Tibial artery (tissue), 4 donors: ENCODE measurements around the gene SPOCD1.
A peak's percentile ranks its signal among the peaks of the same experiment; 100 is the strongest.
"Not testable (repeated sequence)": the region's sequence is repeated elsewhere in the genome, so short reads cannot be mapped to it uniquely, and the experiment has no call there.

Experiments used
- DNase-seq, 2 donors: peaks; one replicate each; pipeline ENCODE4 v3.0.0-alpha.2; 2019
- H3K27ac ChIP-seq, 2 donors: fragments of 200-600 bp; sonication (generic) in 1 of 2; 1 replicate in 1 of 2; 2 replicates in 1 of 2; pipeline ENCODE4 v1.5.1; 2018 to 2019; ENCODE audit warnings: mild to moderate bottlenecking in 1 of 2
- H3K27me3 ChIP-seq, 2 donors: fragments of 200-600 bp; sonication (generic) in 1 of 2; one replicate each; pipeline versions ENCODE4 v1.5.1 to v1.6.0; 2016 to 2019
- H3K36me3 ChIP-seq, 3 donors: fragments of 200-600 bp; sonication (generic) in 2 of 3; one replicate each; pipeline ENCODE4 v1.5.1; 2016 to 2019; ENCODE audit warnings: mild to moderate bottlenecking in 2 of 3
- H3K4me1 ChIP-seq, 4 donors: fragments of 200-600 bp; sonication (generic) in 2 of 4; 1 replicate in 3 of 4; 2 replicates in 1 of 4; pipeline ENCODE4 v1.5.1; 2016 to 2019
- H3K4me3 ChIP-seq, 2 donors: fragments of 200-600 bp; sonication (generic) in 1 of 2; 1 replicate in 1 of 2; 2 replicates in 1 of 2; pipeline ENCODE4 v1.5.1; 2018 to 2019; ENCODE audit warnings: mild to moderate bottlenecking in 2 of 2
- H3K9me3 ChIP-seq, 3 donors: fragments of 200-600 bp; sonication (generic) in 1 of 3; one replicate each; pipeline ENCODE4 v1.5.1; 2016 to 2019
- CTCF ChIP-seq, 2 experiments: fragments of 200-600 bp in 1 of 2; fragments of 450-650 bp in 1 of 2; IDR thresholded peaks; one replicate each; pipeline ENCODE4 v1.5.1; 2017 to 2019; ENCODE audit warnings: antibody characterized with exemption in 2 of 2, mild to moderate bottlenecking in 1 of 2, moderate library complexity in 1 of 2
- intact Hi-C: fragments of 100-400 bp; cut with DNase I; formaldehyde crosslinking; loops from one replicate; pipeline ENCODE4 v1.15.0; 2023; ENCODE audit warnings: low total_unique reads

The SPOCD1 gene

GRCh38 chr1:31818206-31818605 is 2.4 kb upstream of the SPOCD1 start:
- no peaks in the 10 kb centered on the region for H3K4me1 ChIP-seq
- intact Hi-C loops = no loop called here
- no peak for TF ChIP-seq CTCF (IDR thresholded peaks at IDR 0.05)

GRCh38 chr1:31816947-31817346 is 1.1 kb upstream of the SPOCD1 start:
- H3K4me1 ChIP-seq, H3K4me3 ChIP-seq, H3K9me3 ChIP-seq, intact Hi-C loops, H3K27me3 ChIP-seq, H3K36me3 ChIP-seq, H3K27ac ChIP-seq: not testable (repeated sequence)
- peak in 1 of 2 donors; percentile 1 for DNase-seq

More at GRCh38 chr1:31818206-31818605, 2.4 kb upstream of the SPOCD1 start:
- Histone ChIP-seq H3K27ac (no peak overlapping the region), H3K9me3 (no peaks in the 10 kb centered on the region), H3K27me3 (no peaks in the 10 kb centered on the region), H3K36me3 (no peaks in the 10 kb centered on the region), H3K4me3 (no peak overlapping the region)
- DNase-seq = no peak

- H3K36me3 ChIP-seq, DNase-seq, intact Hi-C loops, H3K27me3 ChIP-seq, H3K4me3 ChIP-seq, H3K27ac ChIP-seq, H3K9me3 ChIP-seq, H3K4me1 ChIP-seq: not testable (repeated sequence)
These were observed 679 bp upstream of the SPOCD1 start for GRCh38 chr1:31816501-31816900.

- H3K9me3 ChIP-seq = no peaks in the 10 kb centered on the region
- H3K27me3 ChIP-seq = no peaks in the 10 kb centered on the region
- no peak overlapping the region for H3K27ac ChIP-seq
- intact Hi-C loops = no loop called here
- TF ChIP-seq CTCF (IDR thresholded peaks at IDR 0.05) = no peak
- H3K4me1 ChIP-seq = no peaks in the 10 kb centered on the region
- DNase-seq = peak in 1 of 2 donors; percentile 15
- no peaks in the 10 kb centered on the region for H3K36me3 ChIP-seq
- no peak overlapping the region for H3K4me3 ChIP-seq
These were observed 546 bp downstream of the SPOCD1 start for GRCh38 chr1:31815307-31815645.

- Histone ChIP-seq H3K4me1 (no peaks in the 10 kb centered on the region), H3K27ac (no peak overlapping the region), H3K4me3 (no peak overlapping the region), H3K27me3 (no peaks in the 10 kb centered on the region), H3K36me3 (no peaks in the 10 kb centered on the region), H3K9me3 (no peaks in the 10 kb centered on the region)
- DNase-seq = peak in 1 of 2 donors; percentile 12
- intact Hi-C loops = no loop called here
- TF ChIP-seq CTCF (IDR thresholded peaks at IDR 0.05) = no peak
These were observed 1.1 kb downstream of the SPOCD1 start for GRCh38 chr1:31814631-31815306.

GRCh38 chr1:31814041-31814511 is 1.7 kb downstream of the SPOCD1 start:
- no peak for TF ChIP-seq CTCF (IDR thresholded peaks at IDR 0.05)
- intact Hi-C loops = no loop called here
- Histone ChIP-seq H3K36me3 (no peaks in the 10 kb centered on the region), H3K4me1 (no peaks in the 10 kb centered on the region), H3K27me3 (no peaks in the 10 kb centered on the region), H3K4me3 (no peak overlapping the region), H3K27ac (no peak overlapping the region), H3K9me3 (no peaks in the 10 kb centered on the region)
- DNase-seq = peak in 1 of 2 donors; percentile 13
